HCT116 (cell line): Measurements from ENCODE around the gene UNKL. TPM values are rescaled to one million over a fixed set of nuclear protein-coding genes. Genes with fewer than 3 reads are reported as not detected.
A peak's percentile ranks its signal among the peaks of the same experiment; 100 is the strongest.

Experiments
- ATAC-seq: fragments of 200-7000 bp; cut with Tn5 transposase; 2 replicates; pipeline ENCODE4 v1.9.1; 2020; ENCODE audit warnings: mild to moderate bottlenecking, moderate library complexity
- BruUV-seq: library from RNA; stranded (reverse); fragments of 400-500 nt; replicated peaks from 2 replicates; lab custom pipeline; 2021; lab: Mats Ljungman, UMichigan
- CTCF ChIA-PET: fragments of 300-600 bp; sonication (Branson Sonifier 250); formaldehyde crosslinking; loops from one replicate; lab custom pipeline; 2021; ENCODE audit warnings: antibody characterized with exemption; lab: Charles Lee
- POLR2A ChIA-PET: fragments of 300-600, 350-600 bp; sonication (Branson Sonifier 250); formaldehyde crosslinking; loops from one replicate; lab custom pipeline; 2021; ENCODE audit warnings: antibody characterized with exemption; lab: Charles Lee
- RAD21 ChIA-PET, 2 experiments: fragments of 300-600 bp; sonication (Branson Sonifier 250); formaldehyde crosslinking; loops; one replicate each; lab custom pipeline; 2023; ENCODE audit warnings: low total read pairs in 2 of 2; ENCODE audit not compliant: uncharacterized antibody in 2 of 2, unreplicated experiment in 2 of 2, low non-redundant PET in 1 of 2; lab: Charles Lee
- DNase-seq: peaks from one replicate; pipeline ENCODE4 v3.0.0-alpha.2; 2010; ENCODE audit warnings: low read depth, low spot score
- H2AFZ ChIP-seq: fragments of 200-600 bp; shearing (Covaris generic), sonication (generic); 2 replicates; pipeline ENCODE4 v1.6.1; 2017; ENCODE audit warnings: low read depth, mixed run types, mixed read lengths, antibody characterized with exemption, low read length; ENCODE audit not compliant: poor library complexity, severe bottlenecking
- H3K27ac ChIP-seq: 2 replicates; pipeline ENCODE4 v1.5.1; 2012; ENCODE audit warnings: low read depth, low read length
- H3K27me3 ChIP-seq: fragments of 200-600 bp; sonication (generic); 2 replicates; pipeline ENCODE4 v1.6.1; 2016; ENCODE audit warnings: mixed run types, low read length, mixed read lengths; ENCODE audit not compliant: insufficient read depth
- H3K36me3 ChIP-seq, 2 experiments: fragments of 200-500 bp in 1 of 2; fragments of 200-600 bp in 1 of 2; sonication (Bioruptor generic) in 1 of 2; sonication (generic) in 1 of 2; 2 replicates each; pipeline versions ENCODE4 v1.5.1 to v1.6.1; 2014 to 2016; ENCODE audit warnings: low read length in 2 of 2, inconsistent platforms in 1 of 2, mixed read lengths in 1 of 2, mixed run types in 1 of 2; ENCODE audit not compliant: insufficient read depth in 2 of 2, control insufficient read depth in 1 of 2
- H3K4me1 ChIP-seq, 2 experiments: fragments of 200-600 bp in 1 of 2; sonication (generic) in 1 of 2; 2 replicates each; pipeline versions ENCODE4 v1.5.1 to v1.6.1; 2012 to 2017; ENCODE audit warnings: low read length in 2 of 2, inconsistent platforms in 1 of 2, mild to moderate bottlenecking in 1 of 2, mixed read lengths in 1 of 2, mixed run types in 1 of 2, moderate library complexity in 1 of 2; ENCODE audit not compliant: insufficient read depth in 2 of 2, control insufficient read depth in 1 of 2
- H3K4me2 ChIP-seq: fragments of 200-600 bp; sonication (generic); 2 replicates; pipeline ENCODE4 v1.6.1; 2017; ENCODE audit warnings: mixed run types, low read length, mixed read lengths
- H3K4me3 ChIP-seq, 2 experiments: fragments of 200-600 bp in 1 of 2; sonication (generic) in 1 of 2; replicated peaks in 1 of 2; 2 replicates each; pipeline ENCODE4 v1.5.1; 2011 to 2016; ENCODE audit warnings: low read length in 2 of 2, control low read depth in 1 of 2, low read depth in 1 of 2, mild to moderate bottlenecking in 1 of 2, mixed read lengths in 1 of 2, mixed run types in 1 of 2
- H3K79me2 ChIP-seq: fragments of 200-600 bp; sonication (generic); 2 replicates; pipeline ENCODE4 v1.6.1; 2017; ENCODE audit warnings: mild to moderate bottlenecking, mixed run types, low read length, moderate library complexity, mixed read lengths; ENCODE audit not compliant: insufficient read depth
- H3K9ac ChIP-seq: fragments of 200-600 bp; sonication (generic); 2 replicates; pipeline ENCODE4 v1.6.1; 2016; ENCODE audit warnings: low read length, mixed read lengths
- H3K9me2 ChIP-seq: fragments of 200-600 bp; sonication (generic), shearing (Covaris generic); 2 replicates; pipeline ENCODE4 v1.6.1; 2017; ENCODE audit warnings: mixed run types, mild to moderate bottlenecking, moderate library complexity; ENCODE audit not compliant: insufficient read depth
- H3K9me3 ChIP-seq, 2 experiments: fragments of 200-500 bp in 1 of 2; fragments of 200-600 bp in 1 of 2; sonication (Bioruptor generic) in 1 of 2; sonication (generic) in 1 of 2; 2 replicates each; pipeline ENCODE4 v1.6.1; 2014 to 2017; ENCODE audit warnings: low read length in 2 of 2, mixed read lengths in 2 of 2, inconsistent platforms in 1 of 2, low read depth in 1 of 2, mild to moderate bottlenecking in 1 of 2, mixed run types in 1 of 2, moderate library complexity in 1 of 2; ENCODE audit not compliant: control insufficient read depth in 1 of 2, insufficient read depth in 1 of 2
- H4K20me1 ChIP-seq: fragments of 200-600 bp; sonication (generic), shearing (Covaris generic); 2 replicates; pipeline ENCODE4 v1.6.1; 2017; ENCODE audit warnings: mixed run types, mild to moderate bottlenecking, moderate library complexity; ENCODE audit not compliant: insufficient read depth
- CBX3 ChIP-seq: IDR thresholded peaks from 2 replicates; pipeline ENCODE4 v1.6.1; 2012; ENCODE audit warnings: low read depth
- EGR1 ChIP-seq: IDR thresholded peaks from 2 replicates; pipeline ENCODE4 v1.6.1; 2012; ENCODE audit warnings: low read depth
- ELF1 ChIP-seq: IDR thresholded peaks from 2 replicates; pipeline ENCODE4 v1.6.1; 2012; ENCODE audit warnings: low read depth, borderline replicate concordance
- EZH2 ChIP-seq: fragments of 200-600 bp; sonication (generic); IDR thresholded peaks from 2 replicates; pipeline ENCODE4 v1.6.1; 2017; ENCODE audit warnings: antibody characterized with exemption, mixed run types
- EZH2phosphoT487 ChIP-seq: fragments of 200-600 bp; IDR thresholded peaks from 2 replicates; pipeline ENCODE4 v1.6.1; 2018; ENCODE audit warnings: antibody characterized with exemption, borderline replicate concordance
- POLR2A ChIP-seq: IDR thresholded peaks from 2 replicates; pipeline ENCODE4 v1.7.0; 2011; ENCODE audit warnings: borderline replicate concordance; ENCODE audit not compliant: insufficient read depth, insufficient read length; ENCODE audit errors: extremely low read depth
- RAD21 ChIP-seq: IDR thresholded peaks from 2 replicates; pipeline ENCODE4 v1.6.1; 2012; ENCODE audit warnings: low read depth, mild to moderate bottlenecking
- SP1 ChIP-seq: IDR thresholded peaks from 2 replicates; pipeline ENCODE4 v1.6.1; 2012; ENCODE audit warnings: low read depth
- TCF7L2 ChIP-seq: IDR thresholded peaks from 2 replicates; pipeline ENCODE4 v1.7.0; 2011; ENCODE audit warnings: borderline replicate concordance, inconsistent platforms; ENCODE audit not compliant: insufficient read depth, insufficient read length; ENCODE audit errors: extremely low read depth
- ZNF274 ChIP-seq: fragments of 200-500 bp; sonication (Bioruptor generic); IDR thresholded peaks from 2 replicates; pipeline ENCODE4 v1.6.1; 2014; ENCODE audit warnings: mild to moderate bottlenecking, low read depth, low read length, inconsistent platforms
- intact Hi-C: fragments of 100-400 bp; cut with micrococcal nuclease; formaldehyde crosslinking; loops from 2 replicates; pipeline ENCODE4 v1.10.0; 2022
- total RNA-seq: library from RNA; stranded (reverse); gene quantifications from one replicate; pipeline ENCODE4 v1.2.1, GENCODE V29; 2021; ENCODE audit not compliant: unreplicated experiment
- TF ChIP-seq, protein P1 (sequence below), 3 experiments: fragments of 200-600 bp in 1 of 3; sonication (generic) in 1 of 3; IDR thresholded peaks in 2 of 3; conservative IDR thresholded peaks in 1 of 3; 2 replicates each; pipeline ENCODE4 v1.5.1; 2012 to 2017; ENCODE audit warnings: low read depth in 2 of 3, low read length in 2 of 3, antibody characterized with exemption in 1 of 3, borderline replicate concordance in 1 of 3, control low read depth in 1 of 3, mild to moderate bottlenecking in 1 of 3, mixed read lengths in 1 of 3, mixed run types in 1 of 3, moderate library complexity in 1 of 3; ENCODE audit not compliant: insufficient read depth in 1 of 3
- TF ChIP-seq, protein P2 (sequence below): IDR thresholded peaks from 2 replicates; pipeline ENCODE4 v1.6.1; 2011; ENCODE audit warnings: mild to moderate bottlenecking, low read length, moderate library complexity; ENCODE audit not compliant: insufficient replicate concordance; ENCODE audit errors: extremely low read depth
- TF ChIP-seq, protein P3 (sequence below): IDR thresholded peaks from 2 replicates; pipeline ENCODE4 v1.6.1; 2012

UNKL gene
- total RNA-seq, 1 experiment from 2014 or later = 24.9 TPM

DNA sequence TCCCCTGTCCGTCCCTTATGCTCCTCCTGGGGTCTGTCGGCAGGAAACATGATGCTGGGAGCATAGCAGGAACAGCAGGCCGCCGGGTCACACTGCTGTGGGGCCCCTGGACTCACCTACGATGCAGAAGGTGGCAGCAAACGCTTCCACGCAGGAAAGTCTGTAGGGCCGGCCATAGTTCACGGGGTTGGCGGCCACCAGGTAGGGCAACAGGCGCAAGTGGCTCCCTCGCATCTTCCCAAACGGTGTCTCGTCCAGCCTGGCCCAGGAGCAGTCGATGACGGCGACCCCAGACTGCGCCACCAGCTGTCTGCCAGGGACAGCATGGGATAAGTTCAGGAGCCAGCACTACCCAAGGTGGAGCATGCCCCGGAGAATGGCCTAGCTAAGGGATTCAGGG, 63.8 kb downstream of the UNKL start:
- ChIA-PET RAD21 (no interaction called here), POLR2A (no interaction called here), CTCF (no interaction called here)
- Histone ChIP-seq H3K36me3 (peaks cover 0 to 9% of the 10 kb centered on the region in 2 experiments; a peak in 1 of 4 replicates), H3K27me3 (no peaks in the 10 kb centered on the region), H4K20me1 (no peaks in the 10 kb centered on the region), H3K9me3 (no peaks in the 10 kb centered on the region), H3K9me2 (no peaks in the 10 kb centered on the region), H3K79me2 (peaks cover 55% of the 10 kb centered on the region), H3K4me1 (peaks cover 14 to 19% of the 10 kb centered on the region in 2 experiments), H3K27ac (peak overlapping the region; percentile 81), H3K4me3 (peak overlapping the region; percentile 91 to 99), H3K9ac (peak overlapping the region; percentile 86), H3K4me2 (peak overlapping the region; percentile 78), H2AFZ (no peak overlapping the region)
- DNase-seq = no peak
- intact Hi-C loops = no loop called here
- no peak for ATAC-seq
- BruUV-seq = no TSS peak
- TF ChIP-seq EZH2phosphoT487 (no peak), SP1 (no peak), POLR2A (no peak), RAD21 (no peak), EZH2 (no peak), TCF7L2 (no peak), ELF1 (no peak), EGR1 (no peak), ZNF274 (no peak), CBX3 (no peak)
- TF ChIP-seq, protein P1, sequence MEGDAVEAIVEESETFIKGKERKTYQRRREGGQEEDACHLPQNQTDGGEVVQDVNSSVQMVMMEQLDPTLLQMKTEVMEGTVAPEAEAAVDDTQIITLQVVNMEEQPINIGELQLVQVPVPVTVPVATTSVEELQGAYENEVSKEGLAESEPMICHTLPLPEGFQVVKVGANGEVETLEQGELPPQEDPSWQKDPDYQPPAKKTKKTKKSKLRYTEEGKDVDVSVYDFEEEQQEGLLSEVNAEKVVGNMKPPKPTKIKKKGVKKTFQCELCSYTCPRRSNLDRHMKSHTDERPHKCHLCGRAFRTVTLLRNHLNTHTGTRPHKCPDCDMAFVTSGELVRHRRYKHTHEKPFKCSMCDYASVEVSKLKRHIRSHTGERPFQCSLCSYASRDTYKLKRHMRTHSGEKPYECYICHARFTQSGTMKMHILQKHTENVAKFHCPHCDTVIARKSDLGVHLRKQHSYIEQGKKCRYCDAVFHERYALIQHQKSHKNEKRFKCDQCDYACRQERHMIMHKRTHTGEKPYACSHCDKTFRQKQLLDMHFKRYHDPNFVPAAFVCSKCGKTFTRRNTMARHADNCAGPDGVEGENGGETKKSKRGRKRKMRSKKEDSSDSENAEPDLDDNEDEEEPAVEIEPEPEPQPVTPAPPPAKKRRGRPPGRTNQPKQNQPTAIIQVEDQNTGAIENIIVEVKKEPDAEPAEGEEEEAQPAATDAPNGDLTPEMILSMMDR (IDR thresholded peaks at IDR 0.05 in 2 of 3, conservative IDR thresholded peaks at IDR 0.05 in 1 of 3; ENCODE audit: borderline replicate concordance in 1 of 3, insufficient read depth in 1 of 3, low read depth in 2 of 3, low read length in 2 of 3) = no peak
- TF ChIP-seq, protein P2, sequence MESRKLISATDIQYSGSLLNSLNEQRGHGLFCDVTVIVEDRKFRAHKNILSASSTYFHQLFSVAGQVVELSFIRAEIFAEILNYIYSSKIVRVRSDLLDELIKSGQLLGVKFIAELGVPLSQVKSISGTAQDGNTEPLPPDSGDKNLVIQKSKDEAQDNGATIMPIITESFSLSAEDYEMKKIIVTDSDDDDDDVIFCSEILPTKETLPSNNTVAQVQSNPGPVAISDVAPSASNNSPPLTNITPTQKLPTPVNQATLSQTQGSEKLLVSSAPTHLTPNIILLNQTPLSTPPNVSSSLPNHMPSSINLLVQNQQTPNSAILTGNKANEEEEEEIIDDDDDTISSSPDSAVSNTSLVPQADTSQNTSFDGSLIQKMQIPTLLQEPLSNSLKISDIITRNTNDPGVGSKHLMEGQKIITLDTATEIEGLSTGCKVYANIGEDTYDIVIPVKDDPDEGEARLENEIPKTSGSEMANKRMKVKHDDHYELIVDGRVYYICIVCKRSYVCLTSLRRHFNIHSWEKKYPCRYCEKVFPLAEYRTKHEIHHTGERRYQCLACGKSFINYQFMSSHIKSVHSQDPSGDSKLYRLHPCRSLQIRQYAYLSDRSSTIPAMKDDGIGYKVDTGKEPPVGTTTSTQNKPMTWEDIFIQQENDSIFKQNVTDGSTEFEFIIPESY = no peak
- TF ChIP-seq, protein P3, sequence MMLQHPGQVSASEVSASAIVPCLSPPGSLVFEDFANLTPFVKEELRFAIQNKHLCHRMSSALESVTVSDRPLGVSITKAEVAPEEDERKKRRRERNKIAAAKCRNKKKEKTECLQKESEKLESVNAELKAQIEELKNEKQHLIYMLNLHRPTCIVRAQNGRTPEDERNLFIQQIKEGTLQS = no peak
